ENCODE data around the gene NOP9.

- no peak for TF ChIP-seq GATA3 (IDR thresholded peaks at IDR 0.05; ENCODE audit: low read depth, low read length)
- TF ChIP-seq GATA2 (IDR thresholded peaks at IDR 0.05; ENCODE audit: low read depth, low read length), result no peak
These were observed 29.0 kb upstream of the NOP9 start for GRCh38 chr14:24270537-24271133.
